GF-D8 (cell line): ENCODE data around the gene KREMEN1.

ENCODE experiments used
- DNase-seq: peaks from one replicate; lab custom pipeline; 2025; lab: John Stamatoyannopoulos, UW

Gene KREMEN1

GRCh38 chr22:29048822-29049654, 23.8 kb upstream of the KREMEN1 start:
- no peak for DNase-seq

DNA sequence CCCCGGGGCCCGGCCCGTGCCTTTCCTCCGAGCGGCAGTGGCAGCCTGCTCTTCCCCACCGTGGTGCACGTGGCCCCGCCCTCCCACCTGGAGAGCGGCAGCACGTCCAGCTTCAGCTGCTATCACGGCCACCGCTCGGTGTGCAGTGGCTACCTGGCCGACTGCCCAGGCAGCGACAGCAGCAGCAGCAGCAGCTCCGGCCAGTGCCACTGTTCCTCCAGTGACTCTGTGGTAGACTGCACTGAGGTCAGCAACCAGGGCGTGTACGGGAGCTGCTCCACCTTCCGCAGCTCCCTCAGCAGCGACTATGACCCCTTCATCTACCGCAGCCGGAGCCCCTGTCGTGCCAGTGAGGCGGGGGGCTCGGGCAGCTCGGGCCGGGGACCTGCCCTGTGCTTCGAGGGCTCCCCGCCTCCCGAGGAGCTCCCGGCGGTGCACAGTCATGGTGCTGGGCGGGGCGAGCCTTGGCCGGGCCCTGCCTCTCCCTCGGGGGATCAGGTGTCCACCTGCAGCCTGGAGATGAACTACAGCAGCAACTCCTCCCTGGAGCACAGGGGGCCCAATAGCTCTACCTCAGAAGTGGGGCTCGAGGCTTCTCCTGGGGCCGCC, 23.1 kb upstream of the KREMEN1 start:
- no peak for DNase-seq

- no peak for DNase-seq
Measured at GRCh38 chr22:29050457-29050856, 22.4 kb upstream of the KREMEN1 start.

DNA sequence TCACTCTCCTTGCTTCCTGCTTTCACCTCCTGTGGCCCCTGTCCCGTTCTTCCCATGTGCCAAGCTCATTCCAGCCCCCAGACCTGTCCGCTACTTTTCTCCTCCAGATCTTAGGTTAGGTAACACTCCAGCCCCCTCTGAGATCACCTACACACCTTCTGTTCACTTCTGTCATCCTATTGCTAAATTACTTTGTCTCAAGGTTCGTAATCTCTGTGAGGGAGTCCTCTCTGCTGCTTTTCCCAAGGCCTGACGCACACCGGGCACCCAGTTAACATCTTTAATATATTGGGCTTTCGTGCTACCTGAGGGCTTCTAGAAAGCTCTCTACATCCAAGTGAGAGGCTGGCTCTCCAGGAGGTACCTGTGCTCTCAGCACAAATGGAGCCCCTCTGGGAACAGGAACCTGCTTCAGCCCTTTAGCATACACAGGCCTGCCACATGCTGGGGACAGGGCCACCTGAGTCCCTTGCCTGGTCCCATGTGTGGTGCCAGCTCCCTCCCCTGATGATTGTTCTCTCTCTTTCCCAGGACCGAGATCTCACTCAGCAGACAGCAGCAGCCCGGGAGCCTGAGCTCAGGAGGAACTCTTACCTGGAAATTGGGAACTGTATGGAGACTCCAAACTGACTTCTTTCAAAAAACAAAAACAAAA, 19.7 kb upstream of the KREMEN1 start:
- DNase-seq = no peak

GRCh38 chr22:29054251-29054767, 18.5 kb upstream of the KREMEN1 start:
- DNase-seq = no peak

GRCh38 chr22:29055192-29055830, 17.5 kb upstream of the KREMEN1 start:
- DNase-seq = no peak

- DNase-seq = no peak
Measured at GRCh38 chr22:29056472-29056871, 16.4 kb upstream of the KREMEN1 start.

- DNase-seq = no peak
Measured at GRCh38 chr22:29060251-29060869, 12.5 kb upstream of the KREMEN1 start.

- DNase-seq = no peak
Measured at GRCh38 chr22:29060931-29061330, 11.9 kb upstream of the KREMEN1 start.

GRCh38 chr22:29061773-29062172, 11.1 kb upstream of the KREMEN1 start, which contains the start of gene C22orf31:
TSS of gene C22orf31 (minus strand) at chr22:29061831. CDS start at chr22:29061792, 39 bp downstream.
- no peak for DNase-seq

DNA sequence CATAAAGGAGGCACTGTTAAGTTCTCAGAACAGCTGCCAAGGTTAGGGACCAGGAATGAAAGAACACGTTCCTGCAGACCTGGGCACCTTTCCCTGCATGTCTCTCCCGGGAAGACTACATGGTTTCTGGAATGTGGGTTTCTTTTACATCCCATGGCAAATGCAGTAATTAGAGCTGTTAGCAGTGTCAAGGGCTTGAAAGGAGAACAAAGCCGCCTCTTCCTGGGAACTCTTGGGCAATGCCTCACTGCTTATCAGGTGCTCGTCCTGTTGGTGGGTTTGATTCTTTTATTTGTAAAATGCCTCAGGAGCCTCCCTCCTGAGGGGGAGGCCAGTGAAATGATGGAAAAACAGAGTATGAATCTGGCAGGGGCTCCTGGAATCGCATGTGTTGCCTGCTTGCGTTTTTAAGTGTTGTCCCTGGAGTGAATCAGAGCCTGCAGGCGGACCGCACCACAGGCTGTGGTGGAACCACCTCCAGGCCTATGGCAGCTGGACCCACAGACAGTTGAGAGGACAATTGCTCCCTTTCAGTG, 10.5 kb upstream of the KREMEN1 start:
- no peak for DNase-seq

- DNase-seq = no peak
Measured at GRCh38 chr22:29065468-29066190, 7.2 kb upstream of the KREMEN1 start.

- no peak for DNase-seq
Measured at GRCh38 chr22:29069463-29069862, 3.4 kb upstream of the KREMEN1 start.

DNA sequence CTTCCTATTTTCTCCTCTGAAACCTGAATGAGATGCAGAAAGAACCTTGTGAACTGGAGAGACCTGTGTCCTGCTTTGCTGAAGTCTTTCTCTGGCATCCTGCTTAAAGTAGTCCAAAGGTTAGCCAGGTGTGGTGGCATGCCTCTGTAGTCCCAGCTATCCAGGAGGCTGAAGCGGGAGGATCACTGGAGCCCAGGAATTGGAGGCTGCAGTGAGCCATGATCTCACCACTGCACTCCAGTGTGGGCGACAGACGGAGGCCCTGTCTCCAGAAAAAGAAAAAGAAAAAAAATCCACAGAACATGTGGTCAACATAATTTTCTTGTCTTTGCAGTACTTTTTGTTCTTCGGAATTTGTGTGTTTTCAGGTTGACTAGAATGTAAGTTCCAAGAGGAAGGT, 2.3 kb upstream of the KREMEN1 start:
- no peak for DNase-seq

GRCh38 chr22:29071261-29072045, 1.4 kb upstream of the KREMEN1 start:
- no peak for DNase-seq

- no peak for DNase-seq
Measured at GRCh38 chr22:29072193-29072978, 449 bp upstream of the KREMEN1 start.

GRCh38 chr22:29073618-29074275, 912 bp downstream of the KREMEN1 start:
- DNase-seq = no peak

GRCh38 chr22:29074276-29074772, 1.5 kb downstream of the KREMEN1 start:
- no peak for DNase-seq
